A549 (cell line): ENCODE measurements around the gene CDCA7L. TPM values are rescaled to one million over a fixed set of nuclear protein-coding genes. Genes with fewer than 3 reads are reported as not detected.

Experiments used
- ATAC-seq, 2 experiments: fragments of 200-7000 bp in 1 of 2; fragments of >200 bp in 1 of 2; cut with Nextera tagmentation in 1 of 2; cut with Tn5 transposase in 1 of 2; 3 replicates each; pipeline versions ENCODE4 v1.8.0 to v1.9.1; 2018 to 2020; ENCODE audit warnings: mild to moderate bottlenecking in 1 of 2, moderate library complexity in 1 of 2
- CTCF ChIA-PET: fragments of 300-600 bp; sonication (Branson Sonifier 250); formaldehyde crosslinking; extraction: SDS; loops from one replicate; lab custom pipeline; 2021; ENCODE audit warnings: antibody characterized with exemption, inconsistent platforms; lab: Yijun Ruan, JAX
- POLR2A ChIA-PET: fragments of 350-600 bp; formaldehyde crosslinking; extraction: SDS; loops from one replicate; lab custom pipeline; 2021; ENCODE audit warnings: antibody characterized with exemption, inconsistent platforms; lab: Yijun Ruan, JAX
- DNase-seq, 2 experiments: peaks; one replicate each; pipeline versions ENCODE4 v3.0.0 to v3.0.0-alpha.2; 2011 to 2016; ENCODE audit warnings: low read depth in 1 of 2, low spot score in 1 of 2
- FAIRE-seq: peaks from 2 replicates; lab custom pipeline; 2011; peaks lifted over from hg19 to GRCh38; lab: Jason Lieb, UNC
- H3K27ac ChIP-seq, 2 experiments: fragments of >200 bp; sonication (Bioruptor Twin); formaldehyde crosslinking; 3 replicates each; pipeline ENCODE4 v1.5.1; 2016 to 2017
- H3K4me1 ChIP-seq: fragments of >200 bp; sonication (Bioruptor Twin); formaldehyde crosslinking; 3 replicates; pipeline ENCODE4 v1.6.1; 2016
- H3K4me2 ChIP-seq: fragments of >200 bp; sonication (Bioruptor Twin); formaldehyde crosslinking; 3 replicates; pipeline ENCODE4 v1.6.1; 2016
- H3K4me3 ChIP-seq: fragments of >200 bp; sonication (Bioruptor Twin); formaldehyde crosslinking; 3 replicates; pipeline ENCODE4 v1.5.1; 2016
- H3K9me3 ChIP-seq: fragments of >200 bp; sonication (Bioruptor Twin); formaldehyde crosslinking; 3 replicates; pipeline ENCODE4 v1.6.1; 2016
- BHLHE40 ChIP-seq: IDR thresholded peaks from 2 replicates; pipeline ENCODE4 v1.6.1; 2012; ENCODE audit warnings: low read depth, low read length, inconsistent platforms
- CEBPB ChIP-seq, 2 experiments: fragments of >200 bp in 1 of 2; sonication (Bioruptor Twin) in 1 of 2; formaldehyde crosslinking in 1 of 2; IDR thresholded peaks; 2 replicates each; pipeline ENCODE4 v1.6.1; 2012 to 2016
- CHD2 ChIP-seq: fragments of 150-350 bp; IDR thresholded peaks from 2 replicates; pipeline ENCODE4 v1.6.1; 2014; ENCODE audit warnings: low read length; ENCODE audit not compliant: partially characterized antibody
- CHD4 ChIP-seq: fragments of 200-600 bp; sonication (generic); IDR thresholded peaks from 2 replicates; pipeline ENCODE4 v1.6.1; 2016; ENCODE audit warnings: antibody characterized with exemption, mild to moderate bottlenecking, borderline replicate concordance
- EP300 ChIP-seq, 2 experiments: fragments of >200 bp; sonication (Bioruptor Twin); formaldehyde crosslinking; IDR thresholded peaks; 2 replicates in 1 of 2; 3 replicates in 1 of 2; pipeline ENCODE4 v1.6.1; 2016 to 2017
- HDAC2 ChIP-seq: fragments of 200-600 bp; sonication (generic); IDR thresholded peaks from 2 replicates; pipeline ENCODE4 v1.6.1; 2016
- HEYL ChIP-seq: fragments of 250-450 bp; sonication (Bioruptor Pico); IDR thresholded peaks from 2 replicates; pipeline ENCODE4 v1.8.0; 2021; ENCODE audit warnings: mild to moderate bottlenecking, moderate library complexity
- KDM5A ChIP-seq: fragments of 200-600 bp; sonication (generic); IDR thresholded peaks from 2 replicates; pipeline ENCODE4 v1.6.1; 2016; ENCODE audit warnings: antibody characterized with exemption, mild to moderate bottlenecking
- MAFK ChIP-seq: fragments of 450-650 bp; IDR thresholded peaks from 2 replicates; pipeline ENCODE4 v1.6.1; 2014; ENCODE audit not compliant: partially characterized antibody
- MAZ ChIP-seq: fragments of 150-350 bp; IDR thresholded peaks from 2 replicates; pipeline ENCODE4 v1.6.1; 2014; ENCODE audit warnings: antibody characterized with exemption, low read depth, low read length, borderline replicate concordance
- NPAS2 ChIP-seq: fragments of 250-450 bp; sonication (Bioruptor Pico); IDR thresholded peaks from 2 replicates; pipeline ENCODE4 v1.8.0; 2022; ENCODE audit warnings: mild to moderate bottlenecking, moderate library complexity, borderline replicate concordance
- POLR2A ChIP-seq: IDR thresholded peaks from 2 replicates; pipeline ENCODE4 v1.6.1; 2012; ENCODE audit warnings: mild to moderate bottlenecking, low read length
- POLR2AphosphoS2 ChIP-seq: conservative IDR thresholded peaks from 2 replicates; pipeline ENCODE4 v1.6.1; 2012; ENCODE audit warnings: low read length, improper control_type of control experiment, inconsistent platforms
- RARB ChIP-seq: fragments of 250-450 bp; sonication (Bioruptor Pico); IDR thresholded peaks from 2 replicates; pipeline ENCODE4 v1.8.0; 2021; ENCODE audit warnings: mild to moderate bottlenecking, moderate library complexity
- RCOR1 ChIP-seq: fragments of 150-350 bp; IDR thresholded peaks from 2 replicates; pipeline ENCODE4 v1.6.1; 2014; ENCODE audit warnings: antibody characterized with exemption, low read length, low read depth
- ZFP36 ChIP-seq: fragments of 450-650 bp; IDR thresholded peaks from 2 replicates; pipeline ENCODE4 v1.6.1; 2014; ENCODE audit warnings: borderline replicate concordance; ENCODE audit not compliant: partially characterized antibody
- ZNF302 ChIP-seq: fragments of 250-450 bp; sonication (Bioruptor Pico); IDR thresholded peaks from 2 replicates; pipeline ENCODE4 v1.9.0; 2021; ENCODE audit warnings: inconsistent platforms, mild to moderate bottlenecking, moderate library complexity
- ZSCAN20 ChIP-seq: fragments of 250-450 bp; sonication (Bioruptor Pico); IDR thresholded peaks from 2 replicates; pipeline ENCODE4 v1.8.0; 2022; ENCODE audit warnings: mild to moderate bottlenecking, moderate library complexity
- WGBS: methylation state at CpG from one replicate; pipeline ENCODE4 v1.1.6; 2017; ENCODE audit errors: missing lambda C conversion rate; 5-methylcytosine and 5-hydroxymethylcytosine counted together
- polyA plus RNA-seq, 4 experiments: library from polyadenylated mRNA; depleted of rRNA in 3 of 4; stranded (reverse); fragments of >200 nt; fragmentation: RNase III in 1 of 4; extraction: RNeasy Plus Mini Kit Qiagen cat#74134 plus additional on column Dnase treatment in 1 of 4; gene quantifications; 2 replicates in 3 of 4; 3 replicates in 1 of 4; pipeline ENCODE4 v1.2.3, GENCODE V29; 2011 to 2017
- TF ChIP-seq, protein P1 (sequence below): fragments of 250-450 bp; sonication (Bioruptor Pico); IDR thresholded peaks from 2 replicates; pipeline ENCODE4 v1.5.0; 2021; ENCODE audit warnings: mild to moderate bottlenecking, moderate library complexity, borderline replicate concordance
- TF ChIP-seq, protein P2 (sequence below): fragments of >200 bp; sonication (Bioruptor Twin); formaldehyde crosslinking; IDR thresholded peaks from 2 replicates; pipeline ENCODE4 v1.6.1; 2016
- TF ChIP-seq, protein P3 (sequence below): fragments of 200-600 bp; sonication (generic); IDR thresholded peaks from 2 replicates; pipeline ENCODE4 v1.6.1; 2016; ENCODE audit warnings: antibody characterized with exemption, mild to moderate bottlenecking, moderate library complexity
- TF ChIP-seq, protein P4 (sequence below): fragments of 450-650 bp; IDR thresholded peaks from 2 replicates; pipeline ENCODE4 v1.6.1; 2014; ENCODE audit warnings: antibody characterized with exemption
- TF ChIP-seq, protein P5 (sequence below): fragments of >200 bp; sonication (Bioruptor Twin); formaldehyde crosslinking; IDR thresholded peaks from 3 replicates; pipeline ENCODE4 v1.5.1; 2016
- TF ChIP-seq, protein P6 (sequence below): fragments of >200 bp; sonication (Bioruptor Twin); formaldehyde crosslinking; IDR thresholded peaks from 3 replicates; pipeline ENCODE4 v1.6.1; 2016

Gene CDCA7L
- polyA plus RNA-seq, 2 of the 4 experiments (the other 2 are of a cell fraction): 20.8 to 27.8 TPM

DNA sequence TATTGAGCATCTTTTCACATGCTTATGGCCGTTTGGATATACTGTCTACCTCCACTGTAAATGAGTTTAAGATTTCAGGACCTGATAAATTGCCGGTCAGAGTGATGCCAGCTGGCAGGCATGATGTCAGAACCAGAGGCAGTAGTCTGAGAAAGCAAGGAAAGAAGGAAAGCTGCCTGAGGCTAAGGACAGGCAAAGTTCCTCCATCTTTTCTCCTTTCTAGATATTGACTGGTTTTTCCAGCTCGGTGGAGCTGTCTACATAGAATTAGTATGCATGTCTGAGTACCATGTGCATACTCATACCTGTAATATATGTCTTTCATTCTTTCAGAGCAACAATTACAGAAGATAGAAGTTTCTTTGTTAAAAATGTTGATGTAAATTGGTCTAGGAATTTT, 52.3 kb downstream of the CDCA7L start:
- 50% methylated on average over 3 of the region's 3 CpGs for WGBS
- DNase-seq (no peak), ATAC-seq (no peak), FAIRE-seq (no peak)
- CTCF ChIA-PET: no interaction called here
- H3K27ac ChIP-seq: no peak overlapping the region
- TF ChIP-seq HDAC2 (no peak), ZFP36 (no peak), CEBPB (IDR thresholded peaks at IDR 0.05) (no peak), CHD4 (no peak), CHD2 (no peak), NPAS2 (no peak), ZNF302 (CRISPR knock-in tag) (no peak), RARB (CRISPR knock-in tag) (no peak), RCOR1 (no peak), POLR2A (no peak), ZSCAN20 (CRISPR knock-in tag) (no peak), POLR2AphosphoS2 (no peak), MAZ (no peak), KDM5A (no peak), MAFK (no peak), BHLHE40 (no peak)
- TF ChIP-seq, protein P1, sequence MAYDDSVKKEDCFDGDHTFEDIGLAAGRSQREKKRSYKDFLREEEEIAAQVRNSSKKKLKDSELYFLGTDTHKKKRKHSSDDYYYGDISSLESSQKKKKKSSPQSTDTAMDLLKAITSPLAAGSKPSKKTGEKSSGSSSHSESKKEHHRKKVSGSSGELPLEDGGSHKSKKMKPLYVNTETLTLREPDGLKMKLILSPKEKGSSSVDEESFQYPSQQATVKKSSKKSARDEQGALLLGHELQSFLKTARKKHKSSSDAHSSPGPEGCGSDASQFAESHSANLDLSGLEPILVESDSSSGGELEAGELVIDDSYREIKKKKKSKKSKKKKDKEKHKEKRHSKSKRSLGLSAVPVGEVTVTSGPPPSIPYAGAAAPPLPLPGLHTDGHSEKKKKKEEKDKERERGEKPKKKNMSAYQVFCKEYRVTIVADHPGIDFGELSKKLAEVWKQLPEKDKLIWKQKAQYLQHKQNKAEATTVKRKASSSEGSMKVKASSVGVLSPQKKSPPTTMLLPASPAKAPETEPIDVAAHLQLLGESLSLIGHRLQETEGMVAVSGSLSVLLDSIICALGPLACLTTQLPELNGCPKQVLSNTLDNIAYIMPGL (CRISPR knock-in tag): no peak
- TF ChIP-seq, protein P2, sequence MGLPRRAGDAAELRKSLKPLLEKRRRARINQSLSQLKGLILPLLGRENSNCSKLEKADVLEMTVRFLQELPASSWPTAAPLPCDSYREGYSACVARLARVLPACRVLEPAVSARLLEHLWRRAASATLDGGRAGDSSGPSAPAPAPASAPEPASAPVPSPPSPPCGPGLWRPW: no peak
- TF ChIP-seq, protein P3, sequence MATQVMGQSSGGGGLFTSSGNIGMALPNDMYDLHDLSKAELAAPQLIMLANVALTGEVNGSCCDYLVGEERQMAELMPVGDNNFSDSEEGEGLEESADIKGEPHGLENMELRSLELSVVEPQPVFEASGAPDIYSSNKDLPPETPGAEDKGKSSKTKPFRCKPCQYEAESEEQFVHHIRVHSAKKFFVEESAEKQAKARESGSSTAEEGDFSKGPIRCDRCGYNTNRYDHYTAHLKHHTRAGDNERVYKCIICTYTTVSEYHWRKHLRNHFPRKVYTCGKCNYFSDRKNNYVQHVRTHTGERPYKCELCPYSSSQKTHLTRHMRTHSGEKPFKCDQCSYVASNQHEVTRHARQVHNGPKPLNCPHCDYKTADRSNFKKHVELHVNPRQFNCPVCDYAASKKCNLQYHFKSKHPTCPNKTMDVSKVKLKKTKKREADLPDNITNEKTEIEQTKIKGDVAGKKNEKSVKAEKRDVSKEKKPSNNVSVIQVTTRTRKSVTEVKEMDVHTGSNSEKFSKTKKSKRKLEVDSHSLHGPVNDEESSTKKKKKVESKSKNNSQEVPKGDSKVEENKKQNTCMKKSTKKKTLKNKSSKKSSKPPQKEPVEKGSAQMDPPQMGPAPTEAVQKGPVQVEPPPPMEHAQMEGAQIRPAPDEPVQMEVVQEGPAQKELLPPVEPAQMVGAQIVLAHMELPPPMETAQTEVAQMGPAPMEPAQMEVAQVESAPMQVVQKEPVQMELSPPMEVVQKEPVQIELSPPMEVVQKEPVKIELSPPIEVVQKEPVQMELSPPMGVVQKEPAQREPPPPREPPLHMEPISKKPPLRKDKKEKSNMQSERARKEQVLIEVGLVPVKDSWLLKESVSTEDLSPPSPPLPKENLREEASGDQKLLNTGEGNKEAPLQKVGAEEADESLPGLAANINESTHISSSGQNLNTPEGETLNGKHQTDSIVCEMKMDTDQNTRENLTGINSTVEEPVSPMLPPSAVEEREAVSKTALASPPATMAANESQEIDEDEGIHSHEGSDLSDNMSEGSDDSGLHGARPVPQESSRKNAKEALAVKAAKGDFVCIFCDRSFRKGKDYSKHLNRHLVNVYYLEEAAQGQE: no peak
- H3K9me3 ChIP-seq: no peaks in the 10 kb centered on the region
- no peaks in the 10 kb centered on the region for H3K4me1 ChIP-seq
- no peak overlapping the region for H3K4me2 ChIP-seq
- POLR2A ChIA-PET: no interaction called here
- H3K4me3 ChIP-seq: no peak overlapping the region

DNA sequence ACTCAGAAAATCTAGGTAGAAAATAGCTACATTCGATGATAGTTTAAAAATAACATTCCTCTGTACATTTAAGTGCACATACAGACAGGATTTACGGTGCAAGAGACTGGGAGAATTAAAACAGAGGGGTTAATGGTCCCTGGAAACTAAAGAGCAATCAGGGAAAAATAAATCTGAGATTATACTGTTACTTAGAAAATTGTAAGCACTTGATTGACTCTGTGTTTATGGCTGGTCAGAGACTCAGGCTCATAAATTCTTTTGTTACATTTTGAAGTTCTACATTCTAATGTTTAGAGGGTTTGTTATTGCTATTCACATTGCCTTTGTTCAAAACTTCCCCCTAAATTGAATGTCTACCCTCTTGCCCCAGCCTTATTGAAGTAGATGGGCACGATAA, 54.4 kb downstream of the CDCA7L start:
- WGBS: 36% methylated on average over 3 of the region's 3 CpGs
- H3K4me1 ChIP-seq: no peaks in the 10 kb centered on the region
- POLR2A ChIA-PET: no interaction called here
- CTCF ChIA-PET: interaction anchor here (0.8 to 1.0 kb wide), 2 partner anchors 10 to 17 kb away, joined by 3 to 4 read pairs; no protein-coding TSS in a partner anchor
- no peak for DNase-seq
- H3K27ac ChIP-seq: no peak overlapping the region
- no peak for ATAC-seq
- no peak for TF ChIP-seq EP300 (IDR thresholded peaks at IDR 0.05)
- TF ChIP-seq, protein P4, sequence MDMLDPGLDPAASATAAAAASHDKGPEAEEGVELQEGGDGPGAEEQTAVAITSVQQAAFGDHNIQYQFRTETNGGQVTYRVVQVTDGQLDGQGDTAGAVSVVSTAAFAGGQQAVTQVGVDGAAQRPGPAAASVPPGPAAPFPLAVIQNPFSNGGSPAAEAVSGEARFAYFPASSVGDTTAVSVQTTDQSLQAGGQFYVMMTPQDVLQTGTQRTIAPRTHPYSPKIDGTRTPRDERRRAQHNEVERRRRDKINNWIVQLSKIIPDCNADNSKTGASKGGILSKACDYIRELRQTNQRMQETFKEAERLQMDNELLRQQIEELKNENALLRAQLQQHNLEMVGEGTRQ: no peak
- TF ChIP-seq, protein P5, sequence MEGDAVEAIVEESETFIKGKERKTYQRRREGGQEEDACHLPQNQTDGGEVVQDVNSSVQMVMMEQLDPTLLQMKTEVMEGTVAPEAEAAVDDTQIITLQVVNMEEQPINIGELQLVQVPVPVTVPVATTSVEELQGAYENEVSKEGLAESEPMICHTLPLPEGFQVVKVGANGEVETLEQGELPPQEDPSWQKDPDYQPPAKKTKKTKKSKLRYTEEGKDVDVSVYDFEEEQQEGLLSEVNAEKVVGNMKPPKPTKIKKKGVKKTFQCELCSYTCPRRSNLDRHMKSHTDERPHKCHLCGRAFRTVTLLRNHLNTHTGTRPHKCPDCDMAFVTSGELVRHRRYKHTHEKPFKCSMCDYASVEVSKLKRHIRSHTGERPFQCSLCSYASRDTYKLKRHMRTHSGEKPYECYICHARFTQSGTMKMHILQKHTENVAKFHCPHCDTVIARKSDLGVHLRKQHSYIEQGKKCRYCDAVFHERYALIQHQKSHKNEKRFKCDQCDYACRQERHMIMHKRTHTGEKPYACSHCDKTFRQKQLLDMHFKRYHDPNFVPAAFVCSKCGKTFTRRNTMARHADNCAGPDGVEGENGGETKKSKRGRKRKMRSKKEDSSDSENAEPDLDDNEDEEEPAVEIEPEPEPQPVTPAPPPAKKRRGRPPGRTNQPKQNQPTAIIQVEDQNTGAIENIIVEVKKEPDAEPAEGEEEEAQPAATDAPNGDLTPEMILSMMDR: no peak
- TF ChIP-seq, protein P6, sequence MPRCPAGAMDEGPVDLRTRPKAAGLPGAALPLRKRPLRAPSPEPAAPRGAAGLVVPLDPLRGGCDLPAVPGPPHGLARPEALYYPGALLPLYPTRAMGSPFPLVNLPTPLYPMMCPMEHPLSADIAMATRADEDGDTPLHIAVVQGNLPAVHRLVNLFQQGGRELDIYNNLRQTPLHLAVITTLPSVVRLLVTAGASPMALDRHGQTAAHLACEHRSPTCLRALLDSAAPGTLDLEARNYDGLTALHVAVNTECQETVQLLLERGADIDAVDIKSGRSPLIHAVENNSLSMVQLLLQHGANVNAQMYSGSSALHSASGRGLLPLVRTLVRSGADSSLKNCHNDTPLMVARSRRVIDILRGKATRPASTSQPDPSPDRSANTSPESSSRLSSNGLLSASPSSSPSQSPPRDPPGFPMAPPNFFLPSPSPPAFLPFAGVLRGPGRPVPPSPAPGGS: no peak
- TF ChIP-seq HEYL (CRISPR knock-in tag): no peak
- no peak for TF ChIP-seq ZFP36
- no peak overlapping the region for H3K4me2 ChIP-seq
- FAIRE-seq: no peak
- H3K9me3 ChIP-seq: no peaks in the 10 kb centered on the region
- H3K4me3 ChIP-seq: no peak overlapping the region
